OCI-LY3 (cell line): ENCODE data around the gene SLC25A21.

Experiments
- CTCF ChIP-seq: fragments of 200-600, 300-600 bp; sonication (generic); IDR thresholded peaks from 2 replicates; pipeline ENCODE4 v1.5.1; 2014; ENCODE audit warnings: antibody characterized with exemption, low read length, low read depth
- EZH2phosphoT487 ChIP-seq: fragments of 200-600 bp; shearing (Covaris generic); IDR thresholded peaks from 2 replicates; pipeline ENCODE4 v1.6.1; 2018; ENCODE audit warnings: antibody characterized with exemption, mixed run types, low read depth

- TF ChIP-seq CTCF = no peak
- no peak for TF ChIP-seq EZH2phosphoT487
Measured at GRCh38 chr14:37201724-37202123, 29.3 kb upstream of the SLC25A21 start.
